Spleen (tissue), 11 donors: ENCODE data around the gene MAN1C1. TPM values are rescaled to one million over a fixed set of nuclear protein-coding genes. Genes with fewer than 3 reads are reported as not detected.

ENCODE experiments used
- DNase-seq: peaks from one replicate; pipeline ENCODE4 v3.0.0-alpha.2; 2020
- H3K27ac ChIP-seq, 8 donors: fragments of 200-600 bp; sonication (generic) in 7 of 8; 1 replicate in 4 of 8; 2 replicates in 4 of 8; pipeline versions ENCODE4 v1.5.0 to v1.8.0; 2016 to 2021; ENCODE audit warnings: inconsistent platforms in 4 of 8, mild to moderate bottlenecking in 4 of 8, moderate library complexity in 1 of 8
- H3K27me3 ChIP-seq, 7 donors: fragments of 200-600 bp; sonication (generic) in 6 of 7; replicated peaks in 1 of 7; 1 replicate in 4 of 7; 2 replicates in 3 of 7; pipeline versions ENCODE4 v1.5.0 to v1.8.0; 2016 to 2021; ENCODE audit warnings: inconsistent platforms in 3 of 7, mild to moderate bottlenecking in 1 of 7
- H3K36me3 ChIP-seq, 6 donors: fragments of 200-600 bp; sonication (generic) in 5 of 6; 1 replicate in 4 of 6; 2 replicates in 2 of 6; pipeline versions ENCODE4 v1.5.0 to v1.8.0; 2016 to 2021; ENCODE audit warnings: inconsistent platforms in 2 of 6
- H3K4me1 ChIP-seq, 6 donors: fragments of 200-600 bp; sonication (generic) in 5 of 6; 1 replicate in 3 of 6; 2 replicates in 3 of 6; pipeline versions ENCODE4 v1.5.0 to v1.8.0; 2016 to 2021; ENCODE audit warnings: inconsistent platforms in 3 of 6
- H3K4me3 ChIP-seq, 8 donors: fragments of 200-600 bp; sonication (generic) in 7 of 8; 1 replicate in 4 of 8; 2 replicates in 4 of 8; pipeline versions ENCODE4 v1.5.0 to v1.8.0; 2016 to 2021; ENCODE audit warnings: inconsistent platforms in 4 of 8, mild to moderate bottlenecking in 4 of 8, moderate library complexity in 2 of 8
- H3K9me3 ChIP-seq, 8 donors: fragments of 200-600 bp; sonication (generic) in 7 of 8; 1 replicate in 4 of 8; 2 replicates in 4 of 8; pipeline versions ENCODE4 v1.5.0 to v1.8.0; 2016 to 2021; ENCODE audit warnings: inconsistent platforms in 4 of 8
- CTCF ChIP-seq, 11 experiments: fragments of 200-600 bp in 7 of 11; fragments of 450-650 bp in 4 of 11; sonication (generic) in 4 of 11; IDR thresholded peaks in 8 of 11; conservative IDR thresholded peaks in 3 of 11; 1 replicate in 7 of 11; 2 replicates in 4 of 11; pipeline versions ENCODE4 v1.4.0 to v1.8.0; 2016 to 2021; ENCODE audit warnings: antibody characterized with exemption in 11 of 11, inconsistent platforms in 4 of 11, mild to moderate bottlenecking in 1 of 11
- POLR2A ChIP-seq, 3 donors: fragments of 450-650 bp; IDR thresholded peaks; one replicate each; pipeline ENCODE4 v1.5.1; 2017; ENCODE audit warnings: antibody characterized with exemption in 3 of 3, mild to moderate bottlenecking in 1 of 3
- POLR2AphosphoS5 ChIP-seq, 3 donors: sonication (generic); formaldehyde crosslinking; IDR thresholded peaks; one replicate each; pipeline ENCODE4 v1.5.1; 2017; ENCODE audit warnings: antibody characterized with exemption in 3 of 3
- WGBS, 5 donors: extraction: QIAGEN DNeasy Blood & Tissue Kit in 3 of 5; methylation state at CpG; one replicate each; pipeline versions ENCODE4 v1.1.5 to v1.1.7; 2013 to 2018; 5-methylcytosine and 5-hydroxymethylcytosine counted together
- intact Hi-C: fragments of 100-400 bp; cut with DNase I; formaldehyde crosslinking; loops from one replicate; pipeline ENCODE4 v1.15.0; 2023; ENCODE audit warnings: low total_unique reads
- polyA plus RNA-seq, 3 donors: library from polyadenylated mRNA; stranded (reverse); fragments of 200-250 nt; gene quantifications; one replicate each; pipeline ENCODE4 v1.2.1, GENCODE V29; 2013
- total RNA-seq, 7 donors: library from RNA; depleted of rRNA in 3 of 7; stranded (reverse); fragments of >200 nt in 3 of 7; fragmentation: NEBNext Ultra II Directional in 4 of 7; extraction: Animal tissue kit (Norgen Biotek cat#: 25700) in 4 of 7; gene quantifications; one replicate each; pipeline versions ENCODE4 v1.1.0 to v1.2.1, GENCODE V29; 2016 to 2021
- donor health status: healthy with polysubstance abuse.
- donor health status: DM: no; HTN: no; CAD: no; lungs with moderate emphysema.
- donor health status: DM: no; HTN: no; CAD: no.
- donor health status: Bipolar disorder and iron deficiency.
- donor health status: healthy.
- donor health status: DM: no; HTN: no; CAD: no.
- donor health status: DM: yes; HTN: yes; CAD: no.

Gene MAN1C1
- total and polyA plus RNA-seq, 10 donors = 4.6 to 54.3 (median 41.1) TPM

- intact Hi-C loops = no loop called here
- WGBS, 5 donors = 82 to 98% (median 93%) methylated on average over 2 to 5 of the region's 5 CpGs
- H3K36me3 ChIP-seq = peaks cover 0 to 13% (median 3%) of the 10 kb centered on the region in 6 donors
- no peak overlapping the region for H3K4me3 ChIP-seq
- peaks cover 6 to 73% (median 27%) of the 10 kb centered on the region in 6 donors for H3K4me1 ChIP-seq
- no peaks in the 10 kb centered on the region for H3K27me3 ChIP-seq
- no peak for DNase-seq
- no peak overlapping the region for H3K27ac ChIP-seq
- H3K9me3 ChIP-seq = no peaks in the 10 kb centered on the region
- TF ChIP-seq POLR2AphosphoS5 (IDR thresholded peaks at IDR 0.05) (no peak), POLR2A (IDR thresholded peaks at IDR 0.05) (no peak), CTCF (IDR thresholded peaks at IDR 0.05 in 8 of 11, conservative IDR thresholded peaks at IDR 0.05 in 3 of 11) (no peak)
Measured at GRCh38 chr1:25647863-25648262, 31.3 kb downstream of the MAN1C1 start.

GRCh38 chr1:25648681-25649440, 32.3 kb downstream of the MAN1C1 start:
- H3K4me3 ChIP-seq = no peak overlapping the region
- peaks cover 7 to 73% (median 23%) of the 10 kb centered on the region in 6 donors for H3K4me1 ChIP-seq
- no peak overlapping the region for H3K27ac ChIP-seq
- H3K27me3 ChIP-seq = no peaks in the 10 kb centered on the region
- intact Hi-C loops = no loop called here
- WGBS, 5 donors = 71 to 90% (median 80%) methylated on average over 6 of the region's 6 CpGs
- no peak for DNase-seq
- peaks cover 0 to 13% (median 3%) of the 10 kb centered on the region in 6 donors for H3K36me3 ChIP-seq
- TF ChIP-seq POLR2AphosphoS5 (IDR thresholded peaks at IDR 0.05) (no peak), POLR2A (IDR thresholded peaks at IDR 0.05) (no peak), CTCF (IDR thresholded peaks at IDR 0.05 in 8 of 11, conservative IDR thresholded peaks at IDR 0.05 in 3 of 11) (no peak)
- no peaks in the 10 kb centered on the region for H3K9me3 ChIP-seq

GRCh38 chr1:25649505-25650288, 33.1 kb downstream of the MAN1C1 start:
- peaks cover 0 to 13% (median 3%) of the 10 kb centered on the region in 6 donors for H3K36me3 ChIP-seq
- peaks cover 7 to 78% (median 30%) of the 10 kb centered on the region in 6 donors for H3K4me1 ChIP-seq
- intact Hi-C loops = no loop called here
- no peaks in the 10 kb centered on the region for H3K27me3 ChIP-seq
- no peak overlapping the region for H3K27ac ChIP-seq
- WGBS, 5 donors = 80 to 90% (median 89%) methylated on average over 8 to 11 of the region's 11 CpGs
- TF ChIP-seq CTCF (IDR thresholded peaks at IDR 0.05 in 8 of 11, conservative IDR thresholded peaks at IDR 0.05 in 3 of 11) (no peak), POLR2A (IDR thresholded peaks at IDR 0.05) (no peak), POLR2AphosphoS5 (IDR thresholded peaks at IDR 0.05) (no peak)
- no peaks in the 10 kb centered on the region for H3K9me3 ChIP-seq
- DNase-seq = no peak
- H3K4me3 ChIP-seq = no peak overlapping the region

- DNase-seq = no peak
- Histone ChIP-seq H3K9me3 (no peaks in the 10 kb centered on the region), H3K36me3 (peaks cover 0 to 12% (median 3%) of the 10 kb centered on the region in 6 donors), H3K27me3 (no peaks in the 10 kb centered on the region), H3K4me1 (peaks cover 7 to 79% (median 30%) of the 10 kb centered on the region in 6 donors), H3K4me3 (no peak overlapping the region), H3K27ac (no peak overlapping the region)
- TF ChIP-seq CTCF (IDR thresholded peaks at IDR 0.05 in 8 of 11, conservative IDR thresholded peaks at IDR 0.05 in 3 of 11) = no peak
- TF ChIP-seq POLR2A (IDR thresholded peaks at IDR 0.05) = no peak
- no peak for TF ChIP-seq POLR2AphosphoS5 (IDR thresholded peaks at IDR 0.05)
- intact Hi-C loops = no loop called here
- WGBS, 5 donors = 89 to 92% (median 92%) methylated on average over 5 of the region's 5 CpGs
Measured at GRCh38 chr1:25650289-25650576, 33.6 kb downstream of the MAN1C1 start.
